Right cardiac atrium (tissue), 5 donors: ENCODE measurements around the gene C1D. TPM values are rescaled to one million over a fixed set of nuclear protein-coding genes. Genes with fewer than 3 reads are reported as not detected.

Source experiments
- ATAC-seq, 2 donors: fragments of 200-7000 bp; cut with Tn5 transposase; one replicate each; pipeline versions ENCODE4 v1.8.0 to v1.9.1; 2020; ENCODE audit warnings: moderate library complexity in 2 of 2, mild to moderate bottlenecking in 1 of 2
- DNase-seq, 3 donors: peaks; one replicate each; pipeline ENCODE4 v3.0.0-alpha.2; 2020
- H3K27ac ChIP-seq: one replicate; pipeline ENCODE4 v1.5.1; 2013; ENCODE audit warnings: mild to moderate bottlenecking, low read length, control low read depth, moderate library complexity
- H3K27me3 ChIP-seq: one replicate; pipeline ENCODE4 v1.6.1; 2013; ENCODE audit not compliant: control insufficient read depth, insufficient read depth
- H3K4me1 ChIP-seq: one replicate; pipeline ENCODE4 v1.6.1; 2013; ENCODE audit warnings: low read length; ENCODE audit not compliant: control insufficient read depth, insufficient read depth
- H3K4me3 ChIP-seq: one replicate; pipeline ENCODE4 v1.5.1; 2013; ENCODE audit warnings: low read length, control low read depth
- H3K9me3 ChIP-seq: one replicate; pipeline ENCODE4 v1.6.1; 2013; ENCODE audit warnings: low read length; ENCODE audit not compliant: control insufficient read depth
- WGBS: extraction: QIAGEN DNeasy Blood & Tissue Kit; methylation state at CpG from one replicate; pipeline ENCODE4 v1.1.7; 2013; 5-methylcytosine and 5-hydroxymethylcytosine counted together
- intact Hi-C, 4 donors: fragments of 100-400 bp; cut with DNase I; formaldehyde crosslinking; loops; one replicate each; pipeline versions ENCODE4 v1.11.0 to v1.14.0; 2022 to 2023
- polyA plus RNA-seq: library from polyadenylated mRNA; stranded (reverse); fragments of 200-250 nt; gene quantifications from one replicate; pipeline ENCODE4 v1.2.3, GENCODE V29; 2013
- total RNA-seq, 4 donors: library from RNA; stranded (reverse); fragmentation: NEBNext Ultra II Directional; extraction: Animal tissue kit (Norgen Biotek cat#: 25700); gene quantifications; one replicate each; pipeline ENCODE4 v1.2.1, GENCODE V29; 2021
- donor health status: healthy with polysubstance abuse.
- donor health status: DM: no; HTN: yes; CAD: no.
- donor health status: DM: no; HTN: no; CAD: no.
- donor health status: DM: no; HTN: yes; CAD: no; lungs with severe emphysema.
- donor health status: DM: yes; HTN: yes; CAD: no.

Gene C1D
- total and polyA plus RNA-seq, 5 donors, result 13.5 to 21.2 (median 17.6) TPM

GRCh38 chr2:68039317-68039716, 23.5 kb downstream of the C1D start:
- ATAC-seq, result no peak
- Histone ChIP-seq H3K4me1 (no peaks in the 10 kb centered on the region), H3K4me3 (no peak overlapping the region), H3K27me3 (no peaks in the 10 kb centered on the region), H3K9me3 (no peaks in the 10 kb centered on the region), H3K27ac (no peak overlapping the region)
- DNase-seq, result no peak
- WGBS, result 58% methylated on average over 1 of the region's 1 CpG
- intact Hi-C loops, result loop anchor here in 1 of 4 donors (10.0 kb wide), 1 partner anchor 185 kb away; no protein-coding TSS in a partner anchor

GRCh38 chr2:68032702-68033101, 30.1 kb downstream of the C1D start:
- no peak overlapping the region for H3K4me3 ChIP-seq
- H3K9me3 ChIP-seq, result no peaks in the 10 kb centered on the region
- H3K27me3 ChIP-seq, result no peaks in the 10 kb centered on the region
- intact Hi-C loops, result loop anchor here in 1 of 4 donors (10.0 kb wide), 1 partner anchor 178 kb away; no protein-coding TSS in a partner anchor
- ATAC-seq (no peak), DNase-seq (no peak)
- WGBS, result 69% methylated on average over 6 of the region's 6 CpGs
- H3K27ac ChIP-seq, result no peak overlapping the region
- H3K4me1 ChIP-seq, result no peaks in the 10 kb centered on the region

GRCh38 chr2:68031542-68032160, 31.2 kb downstream of the C1D start:
- Histone ChIP-seq H3K4me1 (no peaks in the 10 kb centered on the region), H3K4me3 (no peak overlapping the region), H3K27me3 (no peaks in the 10 kb centered on the region), H3K9me3 (no peaks in the 10 kb centered on the region), H3K27ac (no peak overlapping the region)
- intact Hi-C loops, result loop anchor here in 1 of 4 donors (10.0 kb wide), 1 partner anchor 177 kb away; no protein-coding TSS in a partner anchor
- no peak for DNase-seq
- ATAC-seq, result no peak
- 44% methylated on average over 2 of the region's 2 CpGs for WGBS

DNA sequence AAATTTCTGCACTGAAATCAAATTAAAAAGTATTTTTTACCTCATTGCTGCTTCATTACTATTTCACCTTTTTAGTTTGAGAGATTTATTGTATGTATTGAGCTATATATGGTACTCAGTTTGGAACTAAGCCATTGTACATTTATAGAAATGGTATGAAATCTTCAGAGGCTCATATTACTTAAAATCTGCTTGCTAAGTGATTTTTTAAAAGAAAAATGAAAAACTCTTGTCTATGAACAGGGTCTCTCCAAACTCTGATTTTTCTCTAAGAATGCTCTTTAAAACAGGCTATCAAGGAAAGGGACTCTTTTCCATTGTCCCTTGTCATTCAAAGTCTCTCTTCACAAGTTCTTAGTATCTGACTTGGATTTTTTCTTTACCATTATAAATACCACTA, 31.8 kb downstream of the C1D start:
- no peaks in the 10 kb centered on the region for H3K9me3 ChIP-seq
- ATAC-seq (no peak), DNase-seq (no peak)
- H3K4me1 ChIP-seq, result no peaks in the 10 kb centered on the region
- no peak overlapping the region for H3K4me3 ChIP-seq
- no peak overlapping the region for H3K27ac ChIP-seq
- H3K27me3 ChIP-seq, result no peaks in the 10 kb centered on the region
- intact Hi-C loops, result loop anchor here in 1 of 4 donors (10.0 kb wide), 1 partner anchor 176 kb away; no protein-coding TSS in a partner anchor

GRCh38 chr2:68030529-68030928, 32.3 kb downstream of the C1D start:
- intact Hi-C loops, result loop anchor here in 1 of 4 donors (10.0 kb wide), 1 partner anchor 176 kb away; no protein-coding TSS in a partner anchor
- no peaks in the 10 kb centered on the region for H3K4me1 ChIP-seq

DNA sequence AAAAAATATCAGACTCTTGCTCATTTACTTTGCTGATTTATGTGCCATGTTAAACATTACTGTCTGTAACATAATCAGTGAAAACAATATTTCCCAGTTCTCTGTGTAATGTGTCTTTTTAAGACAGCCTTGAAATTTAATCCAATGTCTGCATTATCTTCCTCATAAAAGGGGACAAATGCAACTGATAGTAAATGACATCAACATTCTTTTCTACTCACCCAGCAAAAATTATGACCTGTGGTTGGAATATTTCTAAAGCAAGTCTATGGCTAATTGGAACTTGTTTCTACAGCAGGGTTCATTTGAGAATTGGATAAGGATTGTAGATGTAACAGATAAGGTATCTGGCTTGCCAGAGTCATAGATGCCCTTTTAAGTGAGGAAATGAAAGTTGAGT, 34.8 kb downstream of the C1D start:
- no peak overlapping the region for H3K4me3 ChIP-seq
- no peaks in the 10 kb centered on the region for H3K4me1 ChIP-seq
- H3K27ac ChIP-seq, result no peak overlapping the region
- DNase-seq (no peak), ATAC-seq (no peak)
- intact Hi-C loops, result no loop called here
- H3K9me3 ChIP-seq, result no peaks in the 10 kb centered on the region
- H3K27me3 ChIP-seq, result no peaks in the 10 kb centered on the region

More at GRCh38 chr2:68030529-68030928, 32.3 kb downstream of the C1D start:
- DNase-seq, result no peak
- Histone ChIP-seq H3K27ac (no peak overlapping the region), H3K4me3 (no peak overlapping the region), H3K27me3 (no peaks in the 10 kb centered on the region), H3K9me3 (no peaks in the 10 kb centered on the region)
- 92% methylated on average over 5 of the region's 5 CpGs for WGBS
- no peak for ATAC-seq

- no peaks in the 10 kb centered on the region for H3K4me1 ChIP-seq
- H3K9me3 ChIP-seq, result no peaks in the 10 kb centered on the region
- no peak overlapping the region for H3K27ac ChIP-seq
- ATAC-seq, result no peak
- DNase-seq, result no peak
- H3K4me3 ChIP-seq, result no peak overlapping the region
- H3K27me3 ChIP-seq, result no peaks in the 10 kb centered on the region
- 90% methylated on average over 22 of the region's 22 CpGs for WGBS
- intact Hi-C loops, result no loop called here
These were observed 38.4 kb downstream of the C1D start for GRCh38 chr2:68024450-68024849.

DNA sequence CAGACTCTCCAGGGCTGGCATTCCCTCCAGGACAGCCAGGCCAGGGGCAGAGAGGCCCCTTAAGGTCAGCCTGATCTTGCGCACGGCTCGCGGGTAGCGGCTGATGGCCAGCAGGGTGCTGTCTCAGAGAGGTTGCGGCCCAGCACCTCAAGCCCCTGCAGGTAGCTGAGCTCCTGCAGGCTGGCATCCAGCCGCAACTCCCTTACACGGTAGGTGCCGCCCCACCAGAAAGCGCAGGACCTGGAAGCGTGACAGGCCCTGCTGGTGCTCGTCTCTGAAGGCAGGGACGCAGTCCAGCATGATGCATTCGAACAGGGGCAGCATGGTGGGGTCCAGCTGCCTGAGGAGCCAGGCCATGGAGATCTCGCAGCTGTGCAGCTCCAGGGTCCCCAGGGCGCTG, 38.9 kb downstream of the C1D start:
- ATAC-seq (no peak), DNase-seq (peak in 1 of 3 donors; percentile 37)
- intact Hi-C loops, result no loop called here
- WGBS, result 94% methylated on average over 16 of the region's 16 CpGs
- Histone ChIP-seq H3K4me1 (no peaks in the 10 kb centered on the region), H3K27me3 (no peaks in the 10 kb centered on the region), H3K9me3 (no peaks in the 10 kb centered on the region), H3K4me3 (no peak overlapping the region), H3K27ac (no peak overlapping the region)

- ATAC-seq (no peak), DNase-seq (no peak)
- Histone ChIP-seq H3K4me1 (no peaks in the 10 kb centered on the region), H3K9me3 (no peaks in the 10 kb centered on the region), H3K27me3 (no peaks in the 10 kb centered on the region), H3K27ac (no peak overlapping the region), H3K4me3 (no peak overlapping the region)
- intact Hi-C loops, result no loop called here
- 86% methylated on average over 4 of the region's 4 CpGs for WGBS
These were observed 44.1 kb downstream of the C1D start for GRCh38 chr2:68018727-68019126.

DNA sequence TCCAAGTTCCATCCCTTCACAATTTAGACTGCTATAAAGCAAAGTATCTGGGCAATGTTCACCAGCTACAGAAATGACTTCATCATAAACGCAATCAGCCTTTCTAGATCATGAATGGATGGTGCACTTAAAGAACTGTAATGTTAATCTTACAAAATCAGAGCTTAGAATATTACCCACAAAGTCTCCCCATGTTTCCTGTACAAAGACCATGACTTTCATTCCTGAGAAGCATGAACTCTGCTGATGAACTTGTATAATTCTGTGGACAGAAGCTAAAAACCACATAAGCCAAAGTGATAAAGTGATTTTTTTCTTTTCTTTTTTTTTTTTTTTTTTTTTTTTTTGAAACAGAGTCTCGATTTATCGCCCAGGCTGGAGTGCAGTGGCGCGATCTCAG, 53.3 kb downstream of the C1D start:
- H3K9me3 ChIP-seq, result no peaks in the 10 kb centered on the region
- no peaks in the 10 kb centered on the region for H3K4me1 ChIP-seq
- H3K4me3 ChIP-seq, result no peak overlapping the region
- intact Hi-C loops, result no loop called here
- H3K27ac ChIP-seq, result no peak overlapping the region
- no peaks in the 10 kb centered on the region for H3K27me3 ChIP-seq
- 89% methylated on average over 5 of the region's 5 CpGs for WGBS
- DNase-seq, result no peak
- no peak for ATAC-seq

GRCh38 chr2:68000170-68000825, 62.5 kb downstream of the C1D start:
- ATAC-seq (no peak), DNase-seq (no peak)
- intact Hi-C loops, result no loop called here
- H3K27ac ChIP-seq, result no peak overlapping the region
- H3K4me3 ChIP-seq, result no peak overlapping the region
- 78% methylated on average over 8 of the region's 8 CpGs for WGBS
- H3K27me3 ChIP-seq, result no peaks in the 10 kb centered on the region
- no peaks in the 10 kb centered on the region for H3K9me3 ChIP-seq
- H3K4me1 ChIP-seq, result no peaks in the 10 kb centered on the region
